Urinary bladder (tissue), 4 donors: Measurements from ENCODE around the gene SULT2A1. TPM values are rescaled to one million over a fixed set of nuclear protein-coding genes. Genes with fewer than 3 reads are reported as not detected.

Experiments used
- DNase-seq: peaks from one replicate; pipeline ENCODE4 v3.0.0-alpha.2; 2015; ENCODE audit errors: extremely low spot score
- H3K27ac ChIP-seq: one replicate; pipeline ENCODE4 v1.5.1; 2013; ENCODE audit warnings: low read depth, mild to moderate bottlenecking, moderate library complexity
- H3K36me3 ChIP-seq: one replicate; pipeline ENCODE4 v1.6.1; 2013; ENCODE audit warnings: mild to moderate bottlenecking, moderate library complexity; ENCODE audit not compliant: insufficient read depth
- H3K4me1 ChIP-seq: one replicate; pipeline ENCODE4 v1.6.1; 2013; ENCODE audit warnings: mild to moderate bottlenecking, moderate library complexity; ENCODE audit not compliant: insufficient read depth
- H3K4me3 ChIP-seq: one replicate; pipeline ENCODE4 v1.5.1; 2013; ENCODE audit warnings: low read depth, low read length
- WGBS: extraction: QIAGEN DNeasy Blood & Tissue Kit; methylation state at CpG from one replicate; pipeline ENCODE4 v1.1.7; 2013; 5-methylcytosine and 5-hydroxymethylcytosine counted together
- polyA plus RNA-seq: library from polyadenylated mRNA; stranded (reverse); fragments of 200-250 nt; gene quantifications from one replicate; pipeline ENCODE4 v1.2.3, GENCODE V29; 2013
- total RNA-seq: library from RNA; depleted of rRNA; stranded (reverse); fragments of >200 nt; gene quantifications from one replicate; pipeline ENCODE4 v1.2.3, GENCODE V29; 2014
- donor health status: healthy with polysubstance abuse.
- donor health status: healthy.

SULT2A1 gene
- total and polyA plus RNA-seq, 2 donors = 0.68 to 0.90 TPM

DNA sequence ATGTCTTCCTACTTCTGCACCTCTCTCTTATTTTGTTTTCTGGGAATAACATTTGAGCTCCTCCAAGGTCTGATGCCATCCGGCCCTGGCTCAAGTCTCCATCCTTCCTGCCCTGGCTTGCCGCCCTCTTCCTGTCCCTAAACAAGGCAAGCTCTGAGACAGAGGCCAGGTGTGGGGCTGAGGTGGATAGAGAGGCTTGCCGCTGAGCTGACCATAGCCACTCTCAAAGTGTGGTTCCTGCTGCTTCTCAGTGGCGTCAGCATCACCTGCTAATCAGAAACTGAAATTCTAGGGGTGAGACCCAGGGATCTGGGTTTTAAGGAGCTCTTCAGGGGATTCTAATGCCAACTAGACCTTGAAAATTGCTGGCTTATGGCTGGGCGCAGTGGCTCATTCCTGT, 33.1 kb downstream of the SULT2A1 start:
- Histone ChIP-seq H3K36me3 (no peaks in the 10 kb centered on the region), H3K27ac (no peak overlapping the region), H3K4me1 (no peaks in the 10 kb centered on the region), H3K4me3 (no peak overlapping the region)
- WGBS = 78% methylated on average over 5 of the region's 5 CpGs
- DNase-seq = no peak

DNA sequence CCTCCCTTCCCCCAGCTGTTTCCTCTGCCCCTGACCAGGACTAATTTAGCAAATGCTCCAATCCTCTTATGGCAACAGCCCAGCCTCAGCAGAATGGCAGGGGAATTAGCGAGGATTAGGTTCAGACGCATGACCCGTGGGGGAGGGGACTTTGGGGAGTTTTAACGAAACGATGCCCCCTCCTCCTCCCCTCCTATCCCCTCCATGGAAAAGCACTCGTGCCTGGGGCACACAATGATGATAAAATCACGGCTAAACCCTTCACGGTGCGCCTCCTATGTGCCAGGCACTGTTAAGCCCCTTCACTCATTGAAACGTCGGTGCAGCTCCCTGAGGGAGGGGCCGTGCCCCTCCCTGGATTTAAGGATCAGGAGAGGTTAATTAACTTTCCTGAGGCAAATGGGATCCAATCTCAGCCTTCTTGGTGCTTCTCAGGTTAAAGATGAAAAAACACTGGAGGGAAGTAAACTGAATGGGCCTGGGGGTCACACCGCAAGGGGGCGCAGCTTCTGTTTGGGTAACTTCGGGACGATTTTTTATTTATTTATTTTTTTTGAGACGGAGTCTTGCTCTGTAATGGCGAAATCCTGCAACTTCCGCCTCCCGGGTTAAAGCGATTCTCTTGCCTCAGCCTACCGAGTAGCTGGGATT, 37.2 kb downstream of the SULT2A1 start:
- 3% methylated on average over 22 of the region's 22 CpGs for WGBS
- no peaks in the 10 kb centered on the region for H3K4me1 ChIP-seq
- H3K4me3 ChIP-seq = no peak overlapping the region
- H3K27ac ChIP-seq = no peak overlapping the region
- DNase-seq = no peak
- no peaks in the 10 kb centered on the region for H3K36me3 ChIP-seq

DNA sequence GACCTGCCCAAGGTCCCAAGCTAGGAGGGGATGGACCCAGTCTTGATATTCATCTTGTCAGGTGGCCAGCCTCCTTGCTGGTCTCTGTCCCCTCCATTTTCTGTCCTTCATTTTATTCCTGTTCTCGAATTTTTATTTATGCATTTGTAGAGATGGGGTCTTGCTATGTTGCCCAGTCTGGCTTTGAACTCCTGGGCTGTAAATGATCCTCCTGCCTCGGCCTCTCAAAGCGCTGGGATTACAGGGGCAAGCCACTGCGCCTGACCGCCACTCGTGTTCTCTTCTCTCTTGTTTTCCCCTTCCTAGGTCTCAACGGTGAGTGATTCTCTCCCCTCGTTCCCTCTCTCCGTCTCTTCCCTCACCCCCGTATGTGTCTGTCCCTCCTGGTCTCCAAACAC, 37.7 kb downstream of the SULT2A1 start:
- no peak overlapping the region for H3K4me3 ChIP-seq
- 55% methylated on average over 10 of the region's 10 CpGs for WGBS
- H3K27ac ChIP-seq = no peak overlapping the region
- H3K4me1 ChIP-seq = no peaks in the 10 kb centered on the region
- DNase-seq = no peak
- H3K36me3 ChIP-seq = no peaks in the 10 kb centered on the region

DNA sequence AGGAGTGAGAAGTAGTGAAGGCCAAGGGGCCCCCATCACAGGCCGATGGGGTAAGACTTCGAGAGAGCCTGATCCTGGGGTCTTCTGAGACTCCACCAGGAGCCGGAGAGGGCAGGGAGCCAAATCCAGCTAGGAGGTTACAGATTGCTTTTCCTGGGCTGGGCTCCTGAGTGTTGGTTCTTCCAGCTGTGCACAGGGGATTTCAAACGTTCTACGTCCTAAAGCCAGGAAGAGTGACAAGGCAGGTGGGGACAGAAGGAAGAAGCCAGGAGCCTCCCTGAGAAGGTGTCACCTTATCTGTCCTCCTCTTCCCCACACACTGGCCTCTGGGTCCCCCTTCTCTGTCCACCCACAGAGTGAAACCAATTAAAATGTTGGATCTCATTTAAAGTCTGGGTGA, 43.2 kb downstream of the SULT2A1 start:
- Histone ChIP-seq H3K4me1 (no peaks in the 10 kb centered on the region), H3K27ac (no peak overlapping the region), H3K4me3 (no peak overlapping the region), H3K36me3 (no peaks in the 10 kb centered on the region)
- DNase-seq = no peak
- 50% methylated on average over 5 of the region's 5 CpGs for WGBS

DNA sequence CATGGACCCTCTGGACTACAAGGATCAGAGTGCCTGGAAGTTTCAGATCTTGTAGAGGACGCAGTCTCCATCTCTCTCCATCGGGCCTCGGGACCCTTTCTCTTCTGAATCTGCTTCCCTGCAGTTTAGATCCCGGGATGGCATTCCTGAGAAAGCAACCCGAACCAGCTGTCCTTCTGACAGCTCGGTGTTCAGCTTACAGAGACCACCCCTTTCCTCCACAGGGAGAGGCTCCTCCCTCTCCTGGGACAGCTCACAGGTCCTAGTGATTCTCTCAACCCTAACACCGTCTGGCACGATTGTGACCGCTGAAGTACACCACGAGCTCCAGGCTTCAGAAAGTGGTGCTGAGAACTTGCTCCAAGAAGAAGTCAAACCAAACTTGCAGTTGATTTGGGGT, 46.2 kb downstream of the SULT2A1 start:
- no peak for DNase-seq
- Histone ChIP-seq H3K4me3 (no peak overlapping the region), H3K36me3 (no peaks in the 10 kb centered on the region), H3K27ac (no peak overlapping the region), H3K4me1 (no peaks in the 10 kb centered on the region)
- WGBS = 20% methylated on average over 10 of the region's 10 CpGs

DNA sequence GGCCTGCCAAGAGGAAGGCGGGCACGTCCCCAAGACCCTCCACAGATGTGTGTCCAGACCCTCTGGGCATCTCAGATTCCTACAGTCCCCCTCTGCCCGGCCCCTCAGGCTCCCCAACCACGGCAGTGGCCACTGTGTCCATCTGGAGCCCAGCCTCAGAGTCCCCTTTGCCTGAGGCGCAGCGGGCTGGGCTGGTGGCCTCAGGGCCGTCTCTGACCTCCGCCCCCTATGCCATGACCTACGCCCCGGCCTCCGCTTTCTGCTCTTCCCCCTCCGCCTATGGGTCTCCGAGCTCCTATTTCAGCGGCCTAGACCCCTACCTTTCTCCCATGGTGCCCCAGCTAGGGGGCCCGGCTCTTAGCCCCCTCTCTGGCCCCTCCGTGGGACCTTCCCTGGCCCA, 46.7 kb downstream of the SULT2A1 start:
- DNase-seq = no peak
- Histone ChIP-seq H3K27ac (no peak overlapping the region), H3K4me1 (no peaks in the 10 kb centered on the region), H3K4me3 (no peak overlapping the region), H3K36me3 (no peaks in the 10 kb centered on the region)
- WGBS = 65% methylated on average over 16 of the region's 16 CpGs

DNA sequence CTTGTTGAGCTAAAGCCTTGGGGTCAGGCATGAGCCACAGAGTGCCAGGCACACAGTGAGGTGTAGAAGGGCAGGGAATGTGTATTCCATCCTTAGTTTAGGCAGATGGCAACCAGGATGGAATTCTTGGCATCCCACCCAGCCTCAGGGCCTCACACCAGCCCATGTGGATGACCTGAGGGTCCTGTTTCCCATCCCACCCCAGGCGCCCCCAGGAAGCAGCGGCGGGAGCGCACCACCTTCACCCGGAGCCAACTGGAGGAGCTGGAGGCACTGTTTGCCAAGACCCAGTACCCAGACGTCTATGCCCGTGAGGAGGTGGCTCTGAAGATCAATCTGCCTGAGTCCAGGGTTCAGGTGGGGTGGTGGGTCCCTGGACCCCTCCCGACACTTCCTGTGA, 50.1 kb downstream of the SULT2A1 start:
- Histone ChIP-seq H3K4me3 (no peak overlapping the region), H3K36me3 (no peaks in the 10 kb centered on the region), H3K27ac (no peak overlapping the region), H3K4me1 (no peaks in the 10 kb centered on the region)
- no peak for DNase-seq
- 71% methylated on average over 8 of the region's 8 CpGs for WGBS

DNA sequence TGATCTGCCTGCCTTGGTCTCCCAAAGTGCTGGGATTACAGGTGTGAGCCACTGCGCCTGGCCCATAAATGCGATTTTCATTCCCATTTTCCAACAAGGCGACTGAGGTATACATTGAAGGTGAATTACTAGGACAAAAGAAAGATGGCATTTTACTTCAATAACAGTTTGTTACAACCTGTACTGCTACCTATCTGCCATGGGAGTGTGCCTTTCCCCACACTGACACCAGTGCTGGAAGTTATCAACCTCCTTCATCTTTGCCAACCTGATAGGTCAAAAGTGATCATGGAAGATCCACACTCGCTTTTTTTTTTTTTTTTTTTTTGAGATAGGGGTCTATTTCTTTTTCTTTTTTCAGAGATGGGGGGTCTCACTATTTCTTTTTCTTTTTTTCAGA, 53.4 kb downstream of the SULT2A1 start:
- Histone ChIP-seq H3K4me1 (no peaks in the 10 kb centered on the region), H3K27ac (no peak overlapping the region), H3K4me3 (no peak overlapping the region), H3K36me3 (no peaks in the 10 kb centered on the region)
- no peak for DNase-seq
- 82% methylated on average over 4 of the region's 4 CpGs for WGBS

DNA sequence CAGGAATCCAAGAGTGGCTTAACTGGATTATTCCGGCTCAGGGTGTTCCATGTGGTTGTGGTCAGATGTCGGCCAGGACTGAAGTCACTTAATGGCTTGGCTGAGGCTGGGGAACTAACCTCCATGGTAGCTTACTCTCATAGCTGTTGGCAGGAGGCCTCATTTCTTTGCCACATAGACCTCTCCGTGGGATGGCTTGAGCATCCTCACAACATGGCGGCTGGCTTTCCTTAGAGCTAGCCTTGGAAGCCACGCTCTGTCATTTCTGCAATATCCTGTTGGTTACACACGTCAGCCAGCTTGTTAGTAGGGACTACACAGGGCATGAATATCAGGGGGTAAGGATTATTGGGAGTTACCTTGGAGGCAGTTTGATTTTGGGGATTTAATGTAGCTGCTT, 59.3 kb downstream of the SULT2A1 start:
- Histone ChIP-seq H3K27ac (no peak overlapping the region), H3K4me1 (no peaks in the 10 kb centered on the region), H3K36me3 (no peaks in the 10 kb centered on the region), H3K4me3 (no peak overlapping the region)
- WGBS = 87% methylated on average over 6 of the region's 6 CpGs
- no peak for DNase-seq

DNA sequence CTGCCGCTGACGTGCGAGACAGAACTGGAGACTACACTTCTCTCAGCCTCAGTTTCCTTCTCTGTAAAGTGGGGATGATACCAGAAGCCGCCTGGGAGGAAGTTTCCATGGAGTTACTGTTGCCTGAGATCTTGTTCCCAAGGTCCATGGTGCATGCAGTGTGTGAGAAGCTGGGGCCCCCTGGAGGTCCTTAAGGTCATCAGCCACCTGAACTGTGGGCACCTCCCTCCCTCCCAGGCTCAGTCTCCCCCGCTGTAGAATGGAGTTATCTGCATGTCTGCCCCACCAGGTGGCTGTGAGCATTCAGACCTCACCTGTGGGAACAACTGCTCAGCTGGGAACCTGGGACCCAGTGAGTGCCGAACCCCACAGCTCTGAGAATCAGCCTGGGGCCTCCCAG, 61.7 kb downstream of the SULT2A1 start:
- Histone ChIP-seq H3K36me3 (no peaks in the 10 kb centered on the region), H3K4me1 (no peaks in the 10 kb centered on the region)
- 80% methylated on average over 6 of the region's 6 CpGs for WGBS

DNA sequence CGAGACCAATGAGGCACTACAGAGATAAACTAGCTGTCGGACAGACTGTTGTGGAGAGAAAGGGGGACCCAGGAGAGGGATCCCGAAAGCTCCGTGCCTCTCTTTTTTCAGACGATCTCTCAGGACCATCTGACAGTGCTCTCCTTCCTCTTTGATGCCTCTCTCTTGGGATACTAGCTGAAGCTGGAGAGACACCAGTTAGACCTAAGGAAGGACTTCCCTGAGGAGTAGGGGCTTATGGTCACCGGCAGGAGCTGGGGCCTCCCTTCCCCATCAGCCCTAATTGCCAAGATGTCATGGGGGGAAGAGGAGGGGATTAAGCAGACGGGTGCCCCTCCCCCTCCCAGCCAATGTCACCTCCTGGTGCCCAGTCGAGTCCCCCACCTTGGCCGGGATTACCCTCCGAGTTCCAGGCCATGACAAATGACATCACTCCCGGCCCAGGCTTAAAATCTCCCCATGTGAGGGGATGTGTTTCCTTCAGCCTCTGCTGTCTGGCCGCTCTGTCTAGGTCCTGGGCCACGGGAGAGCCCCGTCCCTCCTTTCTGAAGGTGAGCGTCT, 64.6 kb downstream of the SULT2A1 start, which contains the start of gene CRX:
TSS of gene CRX (plus strand) at position 478 of the 561 bp plus-strand sequence. CDS start 12,507 bp downstream, outside the sequence.
- Histone ChIP-seq H3K4me3 (no peak within 1 kb of the TSS), H3K36me3 (no peaks in the 10 kb centered on the region), H3K4me1 (no peaks in the 10 kb centered on the region), H3K27ac (no peak within 1 kb of the TSS)
- WGBS = 44% methylated on average over 15 of the region's 15 CpGs
- no peak for DNase-seq

More for the DNA sequence above, 61.7 kb downstream of the SULT2A1 start:
- no peak overlapping the region for H3K27ac ChIP-seq
- no peak for DNase-seq
- no peak overlapping the region for H3K4me3 ChIP-seq

Other genes starting within 250 kb of the SULT2A1 start
- gene EHD2, start 172.9 kb downstream of the SULT2A1 start, total RNA-seq = 53.1 TPM
- 188 TPM for gene EHD2, start 172.9 kb downstream of the SULT2A1 start, polyA plus RNA-seq
- gene NOP53, start 140.8 kb downstream of the SULT2A1 start, total RNA-seq = 51.2 TPM
- 690 TPM for gene NOP53, start 140.8 kb downstream of the SULT2A1 start, polyA plus RNA-seq
- gene SELENOW, start 107.6 kb downstream of the SULT2A1 start, total RNA-seq = 186 TPM
- 566 TPM for gene SELENOW, start 107.6 kb downstream of the SULT2A1 start, polyA plus RNA-seq
- gene TPRX1, start 81.8 kb downstream of the SULT2A1 start, total RNA-seq = not detected
- gene TPRX1, start 81.8 kb downstream of the SULT2A1 start, polyA plus RNA-seq = not detected
- gene CRX, start 64.4 kb downstream of the SULT2A1 start, total RNA-seq = not detected
- gene CRX, start 64.4 kb downstream of the SULT2A1 start, polyA plus RNA-seq = not detected
- gene TPRX2, start 27.1 kb downstream of the SULT2A1 start, total RNA-seq = not detected
- not detected for gene TPRX2, start 27.1 kb downstream of the SULT2A1 start, polyA plus RNA-seq
- gene BSPH1, start 105.9 kb upstream of the SULT2A1 start, total RNA-seq = not detected
- not detected for gene BSPH1, start 105.9 kb upstream of the SULT2A1 start, polyA plus RNA-seq
- not detected for gene ELSPBP1, start 108.3 kb upstream of the SULT2A1 start, total RNA-seq
- gene ELSPBP1, start 108.3 kb upstream of the SULT2A1 start, polyA plus RNA-seq = not detected
- gene CABP5, start 157.8 kb upstream of the SULT2A1 start, total RNA-seq = not detected
- not detected for gene CABP5, start 157.8 kb upstream of the SULT2A1 start, polyA plus RNA-seq
- 10.5 TPM for gene PLA2G4C, start 224.5 kb upstream of the SULT2A1 start, total RNA-seq
- 13.5 TPM for gene PLA2G4C, start 224.5 kb upstream of the SULT2A1 start, polyA plus RNA-seq